ENCODE data around the gene GRIPAP1.
"Not testable (repeated sequence)": the region's sequence is repeated elsewhere in the genome, so short reads cannot be mapped to it uniquely, and the experiment has no call there.

GRIPAP1 gene

GRCh38 chrX:48992341-48992740, 9.7 kb downstream of the GRIPAP1 start:
- H3K27ac ChIP-seq: no peak overlapping the region
- TF ChIP-seq ZFX (IDR thresholded peaks at IDR 0.05): no peak
- TF ChIP-seq, protein P1, sequence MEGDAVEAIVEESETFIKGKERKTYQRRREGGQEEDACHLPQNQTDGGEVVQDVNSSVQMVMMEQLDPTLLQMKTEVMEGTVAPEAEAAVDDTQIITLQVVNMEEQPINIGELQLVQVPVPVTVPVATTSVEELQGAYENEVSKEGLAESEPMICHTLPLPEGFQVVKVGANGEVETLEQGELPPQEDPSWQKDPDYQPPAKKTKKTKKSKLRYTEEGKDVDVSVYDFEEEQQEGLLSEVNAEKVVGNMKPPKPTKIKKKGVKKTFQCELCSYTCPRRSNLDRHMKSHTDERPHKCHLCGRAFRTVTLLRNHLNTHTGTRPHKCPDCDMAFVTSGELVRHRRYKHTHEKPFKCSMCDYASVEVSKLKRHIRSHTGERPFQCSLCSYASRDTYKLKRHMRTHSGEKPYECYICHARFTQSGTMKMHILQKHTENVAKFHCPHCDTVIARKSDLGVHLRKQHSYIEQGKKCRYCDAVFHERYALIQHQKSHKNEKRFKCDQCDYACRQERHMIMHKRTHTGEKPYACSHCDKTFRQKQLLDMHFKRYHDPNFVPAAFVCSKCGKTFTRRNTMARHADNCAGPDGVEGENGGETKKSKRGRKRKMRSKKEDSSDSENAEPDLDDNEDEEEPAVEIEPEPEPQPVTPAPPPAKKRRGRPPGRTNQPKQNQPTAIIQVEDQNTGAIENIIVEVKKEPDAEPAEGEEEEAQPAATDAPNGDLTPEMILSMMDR (conservative IDR thresholded peaks at IDR 0.05): no peak

DNA sequence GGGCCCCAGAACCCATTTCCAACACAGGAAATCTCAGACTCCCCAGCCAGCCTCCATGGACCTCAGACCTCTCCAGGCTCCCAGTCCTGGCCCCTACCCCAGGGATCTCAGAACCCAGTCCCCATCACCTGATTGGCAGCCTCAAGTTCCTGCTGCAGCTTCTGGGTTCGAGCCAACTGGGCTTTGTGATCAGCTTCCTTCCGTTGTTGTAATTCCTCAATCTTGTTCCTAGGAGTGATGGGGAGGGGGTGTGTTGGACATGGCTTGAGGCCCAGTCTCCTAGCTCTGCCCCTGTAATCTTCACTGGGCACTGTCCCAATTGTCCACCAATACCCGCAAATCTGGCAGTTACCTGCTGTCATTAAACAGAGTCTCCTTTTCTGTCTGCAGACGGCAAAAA, 12.6 kb downstream of the GRIPAP1 start:
- H3K27ac ChIP-seq: no peak overlapping the region
- TF ChIP-seq, protein P1 (conservative IDR thresholded peaks at IDR 0.05): no peak
- no peak for TF ChIP-seq ZFX (IDR thresholded peaks at IDR 0.05)

DNA sequence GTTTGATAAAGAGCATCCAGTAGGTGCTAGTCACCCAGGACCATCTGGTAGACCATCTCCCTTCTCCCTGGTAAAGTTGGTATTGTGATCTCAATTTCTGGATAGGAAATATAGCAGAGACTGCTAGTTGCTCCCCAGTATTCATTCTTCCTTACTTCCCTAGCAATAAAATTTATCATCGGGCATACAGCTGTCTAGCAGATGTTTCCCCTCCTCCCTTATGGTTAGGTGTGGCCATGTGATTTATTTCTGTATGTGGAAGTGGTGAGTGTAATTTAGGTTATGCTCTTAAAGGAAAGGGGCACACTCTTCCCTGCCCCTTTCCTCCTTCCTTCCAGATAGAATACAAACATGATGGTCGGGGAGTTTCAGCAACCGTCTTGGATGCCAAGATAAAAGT, 18.2 kb downstream of the GRIPAP1 start:
- TF ChIP-seq, protein P1 (conservative IDR thresholded peaks at IDR 0.05): no peak
- no peak for TF ChIP-seq ZFX (IDR thresholded peaks at IDR 0.05)
- no peak overlapping the region for H3K27ac ChIP-seq

GRCh38 chrX:48983081-48983480, 19.0 kb downstream of the GRIPAP1 start:
- no peak for TF ChIP-seq ZFX (IDR thresholded peaks at IDR 0.05)
- TF ChIP-seq, protein P1 (conservative IDR thresholded peaks at IDR 0.05): no peak

DNA sequence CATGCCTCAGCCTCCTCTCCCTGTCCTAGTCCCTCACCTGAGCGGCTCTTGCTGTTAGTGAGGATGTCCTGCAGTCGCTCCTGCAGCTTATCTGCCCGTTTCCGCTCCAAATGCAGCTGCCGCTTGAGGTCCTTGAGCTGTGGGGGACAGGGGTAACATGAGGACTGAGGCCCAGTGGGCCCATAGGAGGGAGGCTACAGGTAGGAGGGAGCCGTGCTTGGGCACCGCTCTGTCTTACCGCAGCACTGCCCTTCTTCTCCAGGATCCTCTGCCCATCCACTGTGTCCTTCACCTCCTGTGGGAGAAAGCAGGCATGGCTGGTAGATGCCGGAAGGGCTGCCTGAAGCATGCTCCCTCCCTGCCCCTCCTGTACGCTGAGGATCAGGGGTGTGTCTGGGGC, 20.9 kb downstream of the GRIPAP1 start:
- TF ChIP-seq ZFX (IDR thresholded peaks at IDR 0.05): no peak
- TF ChIP-seq, protein P1 (conservative IDR thresholded peaks at IDR 0.05): no peak
- no peak overlapping the region for H3K27ac ChIP-seq

More at GRCh38 chrX:48983081-48983480, 19.0 kb downstream of the GRIPAP1 start:
- no peak overlapping the region for H3K27ac ChIP-seq

DNA sequence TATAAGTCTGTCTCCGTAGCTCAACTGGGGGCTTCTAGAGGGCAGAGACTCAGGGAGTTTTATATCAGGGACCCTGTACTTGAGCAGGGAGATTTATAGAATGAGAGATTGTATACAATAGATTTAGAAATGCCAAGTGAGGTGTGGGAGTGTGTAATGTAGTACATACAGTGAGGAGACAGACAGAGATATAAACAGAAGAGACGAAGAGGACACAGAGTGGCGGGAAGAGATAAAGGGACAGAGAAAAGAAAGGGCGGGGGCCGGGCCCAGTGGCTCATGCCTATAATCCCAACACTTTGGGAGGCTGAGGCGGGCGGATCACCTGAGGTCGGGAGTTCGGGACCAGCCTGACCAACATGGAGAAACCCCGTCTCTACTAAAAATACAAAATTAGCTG, 21.7 kb downstream of the GRIPAP1 start:
- H3K27ac ChIP-seq: not testable (repeated sequence)

GRCh38 chrX:48978226-48978625, 23.8 kb downstream of the GRIPAP1 start:
- TF ChIP-seq, protein P1 (conservative IDR thresholded peaks at IDR 0.05): no peak

GRCh38 chrX:48976086-48976485, 26.0 kb downstream of the GRIPAP1 start:
- no peak overlapping the region for H3K27ac ChIP-seq
- TF ChIP-seq, protein P1 (conservative IDR thresholded peaks at IDR 0.05): no peak
- no peak for TF ChIP-seq ZFX (IDR thresholded peaks at IDR 0.05)

More at GRCh38 chrX:48978226-48978625, 23.8 kb downstream of the GRIPAP1 start:
- no peak overlapping the region for H3K27ac ChIP-seq

Data from C4-2B (cell line).